OCI-LY7 (cell line): Measurements from ENCODE around the gene WLS. TPM values are rescaled to one million over a fixed set of nuclear protein-coding genes. Genes with fewer than 3 reads are reported as not detected.

Experiments
- BruUV-seq: library from RNA; stranded (reverse); fragments of 400-500 nt; replicated peaks from 2 replicates; lab custom pipeline; 2021; lab: Mats Ljungman, UMichigan
- CTCF ChIA-PET: fragments of 300-600 bp; sonication (Branson Sonifier 250); formaldehyde crosslinking; loops from one replicate; lab custom pipeline; 2022; ENCODE audit warnings: antibody characterized with exemption; ENCODE audit not compliant: unreplicated experiment; lab: Charles Lee
- POLR2A ChIA-PET: fragments of 300-600 bp; sonication (Branson Sonifier 250); formaldehyde crosslinking; loops from one replicate; lab custom pipeline; 2022; ENCODE audit warnings: antibody characterized with exemption; lab: Charles Lee
- DNase-seq: peaks from one replicate; pipeline ENCODE4 v3.0.0-alpha.2; 2015; ENCODE audit warnings: low spot score
- H2AFZ ChIP-seq: fragments of 200-600 bp; sonication (generic), shearing (Covaris generic); 2 replicates; pipeline ENCODE4 v1.6.1; 2014; ENCODE audit warnings: mild to moderate bottlenecking, antibody characterized with exemption, low read length, moderate library complexity
- H3K27ac ChIP-seq: fragments of 200-600 bp; sonication (generic); 2 replicates; pipeline ENCODE4 v1.5.1; 2014; ENCODE audit warnings: mixed run types, low read depth, mild to moderate bottlenecking, moderate library complexity, low read length, inconsistent platforms; ENCODE audit not compliant: poor library complexity, severe bottlenecking
- H3K36me3 ChIP-seq: fragments of 200-600 bp; sonication (generic); 2 replicates; pipeline ENCODE4 v1.6.1; 2014; ENCODE audit warnings: mild to moderate bottlenecking, antibody characterized with exemption, low read length, moderate library complexity, mixed read lengths; ENCODE audit not compliant: insufficient read depth
- H3K4me1 ChIP-seq: fragments of 200-600 bp; sonication (generic); 2 replicates; pipeline ENCODE4 v1.5.1; 2014; ENCODE audit warnings: mild to moderate bottlenecking, low read length; ENCODE audit not compliant: insufficient read depth, poor library complexity, severe bottlenecking
- H3K4me2 ChIP-seq: fragments of 200-600 bp; sonication (generic); 2 replicates; pipeline ENCODE4 v1.6.1; 2014; ENCODE audit warnings: mild to moderate bottlenecking, low read length
- H3K4me3 ChIP-seq: fragments of 200-600 bp; sonication (generic); 2 replicates; pipeline ENCODE4 v1.5.1; 2014; ENCODE audit warnings: mild to moderate bottlenecking, low read depth, low read length; ENCODE audit not compliant: poor library complexity, severe bottlenecking
- H3K79me2 ChIP-seq: fragments of 200-600 bp; sonication (generic); 2 replicates; pipeline ENCODE4 v1.6.1; 2016; ENCODE audit warnings: low read depth, mild to moderate bottlenecking, low read length, moderate library complexity, mixed read lengths; ENCODE audit not compliant: insufficient read depth
- H3K9me2 ChIP-seq: fragments of 200-600 bp; sonication (generic); 2 replicates; pipeline ENCODE4 v1.6.1; 2016; ENCODE audit warnings: mild to moderate bottlenecking, low read length, mixed read lengths; ENCODE audit not compliant: insufficient read depth
- H3K9me3 ChIP-seq: fragments of 200-600 bp; sonication (generic); 2 replicates; pipeline ENCODE4 v1.6.1; 2014; ENCODE audit warnings: mild to moderate bottlenecking, mixed run types, low read length, mixed read lengths
- H4K20me1 ChIP-seq: fragments of 200-600 bp; sonication (generic); 2 replicates; pipeline ENCODE4 v1.6.1; 2014; ENCODE audit warnings: mild to moderate bottlenecking, antibody characterized with exemption, low read length, moderate library complexity, mixed read lengths; ENCODE audit not compliant: insufficient read depth
- EZH2phosphoT487 ChIP-seq: fragments of 200-600 bp; sonication (generic); IDR thresholded peaks from 2 replicates; pipeline ENCODE4 v1.6.1; 2018; ENCODE audit warnings: low read depth, borderline replicate concordance, mild to moderate bottlenecking, mixed run types, antibody characterized with exemption, low read length, moderate library complexity, mixed read lengths
- intact Hi-C: fragments of 100-400 bp; cut with micrococcal nuclease; formaldehyde crosslinking; loops from one replicate; pipeline ENCODE4 v1.10.0; 2022; ENCODE audit not compliant: unreplicated experiment
- total RNA-seq, 2 experiments: library from RNA; depleted of rRNA in 1 of 2; stranded (reverse); fragments of >200 nt in 1 of 2; shearing (Covaris generic) in 1 of 2; gene quantifications; 2 replicates each; pipeline ENCODE4 v1.2.3, GENCODE V29; 2014 to 2022
- TF ChIP-seq, protein P1 (sequence below): fragments of 200-600 bp; sonication (generic); conservative IDR thresholded peaks from 2 replicates; pipeline ENCODE4 v1.5.1; 2014; ENCODE audit warnings: mild to moderate bottlenecking, antibody characterized with exemption, low read length, moderate library complexity, mixed read lengths

WLS gene
- total RNA-seq, 2 experiments from 2014 or later, result not detected

DNA sequence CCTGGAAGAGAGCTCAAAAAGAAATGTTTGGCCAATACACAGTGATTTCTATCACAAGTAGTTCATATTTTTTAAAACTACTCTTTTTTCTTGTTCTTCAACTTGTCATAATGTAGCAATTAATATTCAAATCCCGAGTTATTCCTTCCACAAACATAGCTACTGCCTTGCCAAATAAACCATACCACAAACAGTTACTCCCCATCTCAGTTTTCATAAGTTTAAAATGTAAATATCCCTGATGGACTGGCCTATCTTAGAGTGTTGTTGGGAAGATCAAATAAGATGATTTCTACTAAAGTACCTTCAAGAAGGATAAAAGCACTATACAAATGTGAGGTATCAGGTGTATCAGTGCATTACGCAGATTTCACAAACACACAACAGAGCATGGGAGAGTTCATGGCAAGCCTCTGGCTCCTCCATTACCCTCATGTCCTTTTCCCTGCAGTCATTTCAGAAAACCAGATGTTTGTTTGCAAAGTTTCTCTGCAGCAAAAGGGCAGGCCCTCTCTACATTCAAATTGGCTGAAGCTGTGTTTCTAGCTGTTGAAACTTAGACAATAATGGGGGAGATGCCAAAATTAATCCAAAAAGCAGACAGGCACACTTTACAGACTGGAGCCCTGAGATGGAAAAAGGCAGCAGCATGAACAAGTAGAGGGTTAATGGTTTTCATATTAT, 16.1 kb downstream of the WLS start:
- intact Hi-C loops, result no loop called here
- DNase-seq, result no peak
- Histone ChIP-seq H3K4me3 (no peak overlapping the region), H3K27ac (no peak overlapping the region), H3K9me2 (no peaks in the 10 kb centered on the region), H3K79me2 (no peaks in the 10 kb centered on the region), H3K4me2 (no peak overlapping the region), H3K36me3 (no peaks in the 10 kb centered on the region), H4K20me1 (no peaks in the 10 kb centered on the region), H2AFZ (no peak overlapping the region), H3K9me3 (no peaks in the 10 kb centered on the region), H3K4me1 (no peaks in the 10 kb centered on the region)
- POLR2A ChIA-PET, result interaction anchor here (0.7 kb wide), 1 partner anchor 1553 kb away, joined by 3 read pairs; no protein-coding TSS in a partner anchor
- no TSS peak for BruUV-seq
- no peak for TF ChIP-seq EZH2phosphoT487
- TF ChIP-seq, protein P1, sequence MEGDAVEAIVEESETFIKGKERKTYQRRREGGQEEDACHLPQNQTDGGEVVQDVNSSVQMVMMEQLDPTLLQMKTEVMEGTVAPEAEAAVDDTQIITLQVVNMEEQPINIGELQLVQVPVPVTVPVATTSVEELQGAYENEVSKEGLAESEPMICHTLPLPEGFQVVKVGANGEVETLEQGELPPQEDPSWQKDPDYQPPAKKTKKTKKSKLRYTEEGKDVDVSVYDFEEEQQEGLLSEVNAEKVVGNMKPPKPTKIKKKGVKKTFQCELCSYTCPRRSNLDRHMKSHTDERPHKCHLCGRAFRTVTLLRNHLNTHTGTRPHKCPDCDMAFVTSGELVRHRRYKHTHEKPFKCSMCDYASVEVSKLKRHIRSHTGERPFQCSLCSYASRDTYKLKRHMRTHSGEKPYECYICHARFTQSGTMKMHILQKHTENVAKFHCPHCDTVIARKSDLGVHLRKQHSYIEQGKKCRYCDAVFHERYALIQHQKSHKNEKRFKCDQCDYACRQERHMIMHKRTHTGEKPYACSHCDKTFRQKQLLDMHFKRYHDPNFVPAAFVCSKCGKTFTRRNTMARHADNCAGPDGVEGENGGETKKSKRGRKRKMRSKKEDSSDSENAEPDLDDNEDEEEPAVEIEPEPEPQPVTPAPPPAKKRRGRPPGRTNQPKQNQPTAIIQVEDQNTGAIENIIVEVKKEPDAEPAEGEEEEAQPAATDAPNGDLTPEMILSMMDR, result no peak
- CTCF ChIA-PET, result no interaction called here

- Histone ChIP-seq H2AFZ (no peak overlapping the region), H3K27ac (no peak overlapping the region), H3K4me3 (no peak overlapping the region), H3K79me2 (no peaks in the 10 kb centered on the region), H3K4me2 (no peak overlapping the region), H3K4me1 (no peaks in the 10 kb centered on the region), H3K9me3 (no peaks in the 10 kb centered on the region), H3K9me2 (no peaks in the 10 kb centered on the region), H4K20me1 (no peaks in the 10 kb centered on the region), H3K36me3 (no peaks in the 10 kb centered on the region)
- TF ChIP-seq, protein P1, result no peak
- no peak for TF ChIP-seq EZH2phosphoT487
- intact Hi-C loops, result no loop called here
- CTCF ChIA-PET, result no interaction called here
- no TSS peak for BruUV-seq
- DNase-seq, result no peak
- POLR2A ChIA-PET, result no interaction called here
These were observed 18.5 kb downstream of the WLS start for GRCh38 chr1:68213843-68214242.

- no TSS peak for BruUV-seq
- no peaks in the 10 kb centered on the region for H3K9me3 ChIP-seq
- no peaks in the 10 kb centered on the region for H3K4me1 ChIP-seq
- TF ChIP-seq EZH2phosphoT487, result no peak
- TF ChIP-seq, protein P1, result no peak
- no peaks in the 10 kb centered on the region for H3K36me3 ChIP-seq
- H2AFZ ChIP-seq, result no peak overlapping the region
- H3K79me2 ChIP-seq, result no peaks in the 10 kb centered on the region
- intact Hi-C loops, result no loop called here
- H3K4me3 ChIP-seq, result no peak overlapping the region
- ChIA-PET CTCF (no interaction called here), POLR2A (interaction anchor here (1.0 to 1.2 kb wide), 2 partner anchors 38 to 45 kb away, joined by 3 to 7 read pairs; no protein-coding TSS in a partner anchor)
- no peak overlapping the region for H3K27ac ChIP-seq
- no peak overlapping the region for H3K4me2 ChIP-seq
- no peaks in the 10 kb centered on the region for H3K9me2 ChIP-seq
- H4K20me1 ChIP-seq, result no peaks in the 10 kb centered on the region
- DNase-seq, result no peak
These were observed 20.5 kb downstream of the WLS start for GRCh38 chr1:68211761-68212380.
